ENCODE results near the gene APOA1.
"Not testable (repeated sequence)": the region's sequence is repeated elsewhere in the genome, so short reads cannot be mapped to it uniquely, and the experiment has no call there.

Gene APOA1

GRCh38 chr11:116808262-116809175 lies 28.9 kb downstream of the APOA1 start:
- no peaks in the 10 kb centered on the region for H3K4me1 ChIP-seq (ENCODE audit: insufficient read depth, low read length)
- H2AFZ ChIP-seq (ENCODE audit: low read depth, low read length): no peak overlapping the region
- no peak overlapping the region for H3K4me3 ChIP-seq (ENCODE audit: low read depth in 1 of 2, low read length in 2 of 2)
- TF ChIP-seq EZH2 (IDR thresholded peaks at IDR 0.05; ENCODE audit: borderline replicate concordance, low read depth, low read length, severe bottlenecking): no peak
- no peak for TF ChIP-seq CTCF (IDR thresholded peaks at IDR 0.05; ENCODE audit: borderline replicate concordance, extremely low read depth, low read length, poor library complexity, severe bottlenecking)
- no peaks in the 10 kb centered on the region for H3K79me2 ChIP-seq (ENCODE audit: insufficient read depth, low read length)
- no peaks in the 10 kb centered on the region for H3K27me3 ChIP-seq (ENCODE audit: insufficient read depth, low read length, poor library complexity)
- H4K20me1 ChIP-seq (ENCODE audit: insufficient read depth, low read length): no peaks in the 10 kb centered on the region
- no peak overlapping the region for H3K9ac ChIP-seq (ENCODE audit: low read depth, low read length)
- no peak overlapping the region for H3K27ac ChIP-seq (ENCODE audit: low read length)
- no peaks in the 10 kb centered on the region for H3K36me3 ChIP-seq (ENCODE audit: insufficient read depth, low read length)
- DNase-seq (no peak), ATAC-seq (ENCODE audit: insufficient read depth, low read depth) (no peak)
- H3K9me3 ChIP-seq (ENCODE audit: insufficient read depth, low read length, severe bottlenecking): no peaks in the 10 kb centered on the region
- H3K4me2 ChIP-seq (ENCODE audit: insufficient read depth, low read length): no peak overlapping the region

- H3K9me3 ChIP-seq (ENCODE audit: insufficient read depth, low read length, severe bottlenecking): no peaks in the 10 kb centered on the region
- H3K79me2 ChIP-seq (ENCODE audit: insufficient read depth, low read length): no peaks in the 10 kb centered on the region
- no peaks in the 10 kb centered on the region for H3K36me3 ChIP-seq (ENCODE audit: insufficient read depth, low read length)
- H2AFZ ChIP-seq (ENCODE audit: low read depth, low read length): no peak overlapping the region
- no peak for TF ChIP-seq CTCF (IDR thresholded peaks at IDR 0.05; ENCODE audit: borderline replicate concordance, extremely low read depth, low read length, poor library complexity, severe bottlenecking)
- TF ChIP-seq EZH2 (IDR thresholded peaks at IDR 0.05; ENCODE audit: borderline replicate concordance, low read depth, low read length, severe bottlenecking): no peak
- no peaks in the 10 kb centered on the region for H4K20me1 ChIP-seq (ENCODE audit: insufficient read depth, low read length)
- H3K27ac ChIP-seq (ENCODE audit: low read length): no peak overlapping the region
- no peak for ATAC-seq (ENCODE audit: insufficient read depth, low read depth)
- no peaks in the 10 kb centered on the region for H3K4me1 ChIP-seq (ENCODE audit: insufficient read depth, low read length)
- no peak overlapping the region for H3K9ac ChIP-seq (ENCODE audit: low read depth, low read length)
- H3K4me3 ChIP-seq (ENCODE audit: low read depth in 1 of 2, low read length in 2 of 2): no peak overlapping the region
- H3K4me2 ChIP-seq (ENCODE audit: insufficient read depth, low read length): no peak overlapping the region
- no peaks in the 10 kb centered on the region for H3K27me3 ChIP-seq (ENCODE audit: insufficient read depth, low read length, poor library complexity)
- no peak for DNase-seq
Observed at GRCh38 chr11:116807601-116808261, 29.7 kb downstream of the APOA1 start.

- Histone ChIP-seq H3K4me3 (ENCODE audit: low read depth in 1 of 2, low read length in 2 of 2) (no peak overlapping the region), H3K4me2 (ENCODE audit: insufficient read depth, low read length) (no peak overlapping the region), H3K79me2 (ENCODE audit: insufficient read depth, low read length) (no peaks in the 10 kb centered on the region), H3K36me3 (ENCODE audit: insufficient read depth, low read length) (no peaks in the 10 kb centered on the region), H4K20me1 (ENCODE audit: insufficient read depth, low read length) (no peaks in the 10 kb centered on the region), H3K9me3 (ENCODE audit: insufficient read depth, low read length, severe bottlenecking) (no peaks in the 10 kb centered on the region), H3K9ac (ENCODE audit: low read depth, low read length) (no peak overlapping the region), H3K27ac (ENCODE audit: low read length) (no peak overlapping the region), H2AFZ (ENCODE audit: low read depth, low read length) (no peak overlapping the region), H3K27me3 (ENCODE audit: insufficient read depth, low read length, poor library complexity) (no peaks in the 10 kb centered on the region), H3K4me1 (ENCODE audit: insufficient read depth, low read length) (no peaks in the 10 kb centered on the region)
- DNase-seq (no peak), ATAC-seq (ENCODE audit: insufficient read depth, low read depth) (no peak)
- TF ChIP-seq CTCF (IDR thresholded peaks at IDR 0.05; ENCODE audit: borderline replicate concordance, extremely low read depth, low read length, poor library complexity, severe bottlenecking): no peak
- TF ChIP-seq EZH2 (IDR thresholded peaks at IDR 0.05; ENCODE audit: borderline replicate concordance, low read depth, low read length, severe bottlenecking): no peak
Observed at GRCh38 chr11:116804001-116804400, 33.4 kb downstream of the APOA1 start.

- not testable (repeated sequence) for H3K27ac ChIP-seq (ENCODE audit: low read length); H3K4me1 ChIP-seq (ENCODE audit: insufficient read depth, low read length); ATAC-seq (ENCODE audit: insufficient read depth, low read depth); H2AFZ ChIP-seq (ENCODE audit: low read depth, low read length); H3K27me3 ChIP-seq (ENCODE audit: insufficient read depth, low read length, poor library complexity); H3K9ac ChIP-seq (ENCODE audit: low read depth, low read length); H3K4me2 ChIP-seq (ENCODE audit: insufficient read depth, low read length); H4K20me1 ChIP-seq (ENCODE audit: insufficient read depth, low read length); H3K79me2 ChIP-seq (ENCODE audit: insufficient read depth, low read length); H3K4me3 ChIP-seq (ENCODE audit: low read depth in 1 of 2, low read length in 2 of 2); H3K36me3 ChIP-seq (ENCODE audit: insufficient read depth, low read length); H3K9me3 ChIP-seq (ENCODE audit: insufficient read depth, low read length, severe bottlenecking); DNase-seq
Observed at GRCh38 chr11:116801662-116802061, 35.8 kb downstream of the APOA1 start.
